HG03139 (cell line): ENCODE data around the gene DYNC1I2.
"Not testable (repeated sequence)": the region's sequence is repeated elsewhere in the genome, so short reads cannot be mapped to it uniquely, and the experiment has no call there.

ENCODE experiments used
- ATAC-seq: cut with Tn5 transposase; IDR thresholded peaks from one replicate; pipeline ENCODE4 v1.9.1; 2021; ENCODE audit not compliant: unreplicated experiment

Gene DYNC1I2

DNA sequence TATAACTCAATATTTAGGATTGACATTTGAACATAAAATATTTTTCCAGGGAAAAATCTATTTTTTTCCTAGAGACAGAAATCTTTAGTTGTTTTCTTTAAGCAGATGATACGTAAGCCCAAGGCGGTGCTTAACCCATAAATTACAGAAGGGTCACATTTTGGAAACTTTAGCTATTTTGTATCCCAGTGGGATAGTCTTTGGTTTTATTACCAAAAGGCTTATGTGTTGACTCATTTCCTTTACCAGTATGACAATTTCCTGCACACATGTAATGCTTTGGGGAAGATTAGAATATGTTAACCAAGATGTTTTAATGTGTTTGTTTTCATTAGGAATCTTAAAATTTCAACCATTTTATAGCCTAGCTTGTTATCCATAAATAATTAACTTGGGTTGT lies 24.8 kb downstream of the DYNC1I2 start:
- ATAC-seq, result no peak

DNA sequence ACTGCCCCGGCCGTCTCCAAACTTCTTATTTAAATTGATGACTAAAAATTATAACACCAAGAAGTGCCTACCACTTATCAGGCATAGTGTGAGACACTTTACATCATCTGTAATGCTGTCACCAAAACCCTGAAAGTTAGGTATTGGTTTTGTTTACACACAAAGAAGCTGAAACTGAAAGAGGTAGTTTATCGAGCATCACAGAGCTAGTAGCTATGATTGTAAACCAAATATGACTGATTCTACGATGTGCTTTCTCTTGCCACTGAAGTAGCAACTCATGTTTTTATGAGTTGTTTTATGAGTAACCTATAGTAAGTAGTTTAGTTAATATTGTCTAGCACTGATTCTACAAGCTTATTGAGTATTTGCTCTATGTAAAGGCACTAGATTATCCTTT lies 31.5 kb downstream of the DYNC1I2 start:
- ATAC-seq, result no peak

DNA sequence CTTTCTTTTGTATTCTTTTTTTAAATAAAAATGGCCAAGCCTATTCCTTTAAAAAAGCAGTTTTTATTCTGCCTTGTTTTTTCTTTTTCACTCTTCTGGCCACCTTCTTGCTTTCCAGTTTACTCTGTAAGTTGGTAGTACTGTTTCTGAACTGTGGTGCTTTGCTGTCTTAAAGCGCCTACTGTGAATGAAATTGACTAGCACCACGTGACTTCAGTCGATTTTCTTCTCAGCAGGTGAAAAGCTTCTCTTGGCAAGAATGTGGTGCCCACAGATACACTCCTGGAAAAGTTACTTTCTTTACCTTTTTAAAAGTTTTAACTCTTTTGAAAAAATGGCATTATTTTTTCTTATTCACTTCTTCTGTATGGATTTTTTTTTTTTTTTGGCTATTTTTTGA lies 32.4 kb downstream of the DYNC1I2 start:
- no peak for ATAC-seq

DNA sequence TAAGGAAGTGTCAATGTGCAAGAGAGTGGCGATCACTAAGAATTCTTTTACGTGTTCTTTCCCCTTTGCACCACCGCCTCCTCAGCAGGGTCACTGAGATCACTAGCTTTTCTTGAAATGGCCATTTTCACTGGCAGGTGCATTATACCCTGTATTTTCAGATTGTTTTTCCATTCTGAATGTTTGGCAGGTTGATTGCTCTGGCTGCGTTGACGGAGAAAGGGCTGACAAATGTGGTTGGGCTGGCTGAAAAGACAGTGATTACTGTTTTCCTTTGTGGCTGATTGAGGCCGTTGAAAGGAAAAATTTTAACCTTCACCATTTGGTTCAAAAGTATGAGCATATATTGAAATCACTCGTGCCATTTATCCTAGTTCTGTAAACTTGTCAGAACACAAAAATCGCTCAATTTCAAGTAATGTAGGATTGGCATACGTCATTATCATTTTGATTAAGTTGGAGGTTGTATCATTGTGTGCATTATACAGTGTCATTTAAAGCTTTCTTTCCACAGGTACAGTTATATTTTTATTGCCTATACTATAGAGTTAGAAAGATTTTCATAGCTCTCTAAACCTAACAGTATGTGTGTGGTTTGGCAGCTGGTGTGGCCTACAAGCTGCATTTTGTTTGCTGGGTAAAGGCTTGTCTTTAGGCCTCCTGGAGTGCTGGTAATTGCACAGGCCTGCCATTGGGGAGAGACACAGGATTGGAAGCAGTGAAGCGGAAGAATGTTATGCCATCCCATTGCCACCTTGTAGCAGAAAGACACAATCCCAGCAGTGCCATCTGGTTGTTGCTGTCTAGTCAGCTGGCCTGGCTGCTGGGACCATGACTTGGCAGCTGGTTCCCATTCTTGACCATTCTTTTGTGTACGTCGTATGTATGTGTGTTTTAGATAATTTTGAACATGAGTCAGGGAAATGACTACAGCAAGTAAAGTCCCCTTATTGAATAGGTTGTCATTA lies 36.7 kb downstream of the DYNC1I2 start:
- no peak for ATAC-seq

DNA sequence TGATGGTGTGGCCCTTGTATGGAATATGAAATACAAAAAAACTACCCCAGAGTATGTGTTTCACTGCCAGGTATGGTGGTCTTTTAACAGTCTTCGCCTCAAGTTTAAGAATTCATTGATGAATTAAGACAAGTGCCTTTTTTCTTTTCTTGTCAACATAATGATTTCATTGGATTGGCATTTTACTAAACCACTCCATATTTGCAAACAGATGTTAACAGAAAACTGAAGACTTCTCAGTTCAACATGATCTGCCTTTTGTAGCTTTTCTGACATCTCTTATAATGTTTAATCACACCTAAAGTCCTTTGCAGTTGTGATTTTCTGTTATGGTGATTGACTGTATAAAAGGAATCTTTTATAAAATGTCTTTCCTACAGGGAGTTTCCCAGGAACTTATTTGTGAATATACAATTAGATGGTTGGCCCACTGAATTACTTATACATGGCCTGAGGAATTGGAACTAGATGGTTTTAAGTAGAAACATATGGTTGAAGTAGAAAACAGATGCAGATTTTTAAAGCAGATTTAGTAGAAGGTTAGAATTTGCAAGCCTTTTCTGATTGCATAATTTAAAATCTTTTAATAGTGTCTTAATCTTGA lies 39.7 kb downstream of the DYNC1I2 start:
- ATAC-seq, result no peak

DNA sequence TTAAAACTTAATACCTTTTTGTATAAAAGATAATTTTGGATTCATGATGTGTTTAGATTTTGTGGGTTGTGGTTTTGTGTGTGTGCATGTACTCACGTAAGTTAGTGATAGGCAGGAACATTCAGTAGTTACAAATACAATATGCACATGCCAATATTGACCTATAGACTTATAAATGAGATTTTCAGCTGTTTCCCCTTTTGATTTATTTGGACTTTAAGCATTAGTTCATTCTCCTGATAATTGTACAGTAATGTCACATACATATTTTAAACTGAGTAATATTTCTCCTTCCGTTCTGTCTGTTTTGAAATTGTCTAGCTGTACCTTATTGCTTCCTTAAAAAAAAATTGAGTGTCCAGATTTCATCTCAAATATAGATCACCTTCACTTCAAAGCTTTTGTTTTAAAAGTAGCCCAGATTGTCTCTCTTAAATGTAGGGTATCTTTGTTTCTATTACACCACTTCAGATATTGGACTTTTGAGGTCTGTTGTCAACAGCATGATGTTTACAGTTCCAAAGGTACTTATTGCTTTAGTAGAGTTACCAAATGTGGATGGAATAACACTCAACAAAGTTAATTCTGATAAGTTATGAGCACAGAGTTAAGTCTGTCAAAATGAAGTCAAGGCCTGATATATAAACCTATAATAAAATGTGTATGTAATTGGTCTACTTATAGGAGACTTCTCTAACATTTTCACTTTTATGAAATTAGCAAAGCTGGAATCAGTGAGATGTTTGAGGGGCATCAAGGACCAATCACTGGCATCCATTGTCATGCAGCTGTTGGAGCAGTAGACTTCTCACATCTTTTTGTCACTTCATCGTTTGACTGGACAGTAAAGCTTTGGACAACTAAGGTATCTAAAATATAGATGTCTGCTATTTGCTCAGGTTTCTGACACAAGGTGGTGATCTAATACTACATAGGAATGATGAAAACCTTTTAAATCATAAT lies 42.0 kb downstream of the DYNC1I2 start:
- ATAC-seq, result no peak

DNA sequence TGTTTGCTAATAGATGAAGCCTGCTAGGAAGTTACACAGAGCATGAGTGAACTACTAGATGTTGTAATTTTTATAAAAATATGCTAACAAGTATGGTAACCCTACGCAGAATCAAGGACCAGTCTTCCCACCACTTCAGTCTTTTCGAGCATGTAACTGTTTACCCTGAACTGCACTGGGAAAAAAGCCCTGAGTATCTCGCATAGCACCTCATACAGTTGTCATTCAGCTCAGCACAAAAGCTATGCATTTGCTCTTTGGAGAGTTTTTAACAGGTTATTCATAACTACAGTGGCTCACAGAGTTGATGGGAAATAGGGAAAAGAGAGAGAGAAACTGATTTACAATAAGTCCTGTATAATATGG lies 42.7 kb downstream of the DYNC1I2 start:
- ATAC-seq, result no peak

DNA sequence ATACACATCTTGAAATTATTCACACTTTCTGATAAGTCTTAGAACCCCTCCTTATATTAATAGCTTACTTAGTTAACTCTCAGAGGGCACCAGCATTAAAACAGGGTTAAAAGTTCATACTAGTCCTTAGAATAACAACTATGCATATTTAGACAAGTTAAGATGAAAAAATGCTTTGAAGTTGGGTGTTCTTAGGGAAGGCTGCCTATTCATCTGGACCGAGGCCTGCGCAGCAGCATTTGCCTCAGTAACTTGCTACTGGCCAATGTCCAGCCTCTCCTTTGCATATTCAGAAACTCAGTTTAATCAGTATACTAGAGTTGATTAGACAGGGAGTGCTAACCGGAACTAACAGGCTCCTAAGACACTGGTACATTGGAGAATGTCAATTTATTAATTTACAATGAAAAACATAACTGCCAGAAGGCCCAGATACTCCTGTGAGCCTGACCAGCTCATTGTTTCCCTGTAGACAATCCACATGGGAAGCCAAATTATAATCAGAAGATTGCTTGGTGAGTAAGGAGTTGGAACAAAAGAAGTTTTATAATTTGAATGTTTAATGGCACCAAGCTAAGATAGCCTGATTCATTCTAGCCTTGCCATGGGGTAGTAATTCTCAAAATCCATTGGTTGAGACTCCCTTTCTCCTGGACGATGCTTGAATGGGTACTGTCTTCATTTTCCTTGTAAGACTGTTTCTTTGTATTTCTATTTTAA lies 48.9 kb downstream of the DYNC1I2 start:
- no peak for ATAC-seq

DNA sequence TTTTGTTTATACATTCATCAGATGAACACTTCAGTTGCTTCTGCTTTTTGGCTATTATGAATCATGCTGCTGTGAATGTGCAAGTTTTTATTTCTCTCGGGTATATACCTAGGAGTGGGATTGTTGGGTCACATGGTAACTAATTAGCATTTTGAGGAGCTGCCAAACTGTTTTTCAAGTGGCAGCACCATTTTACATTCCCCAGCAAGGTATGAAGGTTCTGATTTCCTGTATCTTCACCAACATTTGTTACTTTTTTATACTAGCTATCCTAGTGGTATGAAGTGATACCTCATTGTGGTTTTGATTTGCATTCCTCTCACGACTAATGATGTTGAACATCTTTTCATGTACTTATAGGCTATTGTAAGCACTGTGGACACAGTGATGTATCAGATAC lies 53.9 kb downstream of the DYNC1I2 start:
- ATAC-seq, result no peak

DNA sequence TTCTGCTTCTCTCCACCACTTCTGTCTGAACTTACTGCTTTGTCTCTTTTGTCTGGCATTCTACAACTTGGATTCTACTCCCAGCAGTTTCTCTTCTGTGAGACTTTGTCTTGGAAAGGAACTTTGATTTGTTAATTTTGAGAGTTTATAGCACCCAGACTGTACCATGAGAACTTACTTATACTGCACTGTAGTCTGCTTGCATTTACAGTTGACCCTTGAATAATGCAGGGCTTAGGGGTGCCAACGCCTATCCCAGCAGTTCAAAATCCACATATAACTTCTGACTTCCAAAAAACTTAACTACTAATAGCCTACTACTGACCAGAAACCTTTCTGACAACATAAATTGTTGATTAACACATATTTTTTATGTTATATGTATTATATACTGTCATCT lies 55.5 kb downstream of the DYNC1I2 start:
- no peak for ATAC-seq

DNA sequence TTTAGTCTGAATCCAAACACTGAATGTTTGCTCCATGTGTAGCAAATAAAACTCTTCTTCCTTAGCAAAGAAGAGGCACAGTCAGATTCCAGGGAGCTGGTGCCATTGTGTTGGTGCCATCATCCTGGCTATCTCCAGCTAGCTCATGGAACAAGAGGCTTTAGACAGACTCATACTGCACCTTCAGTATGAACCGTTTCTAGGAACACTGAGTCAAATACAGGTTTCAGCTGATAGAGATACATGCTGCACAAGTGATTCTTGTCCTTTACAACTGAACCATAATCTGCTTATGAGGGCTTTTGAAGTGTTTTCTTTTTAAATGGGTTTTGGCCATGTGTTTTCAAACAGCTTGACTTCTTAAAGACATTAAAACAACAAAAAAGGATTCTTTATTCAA lies 57.9 kb downstream of the DYNC1I2 start:
- no peak for ATAC-seq

DNA sequence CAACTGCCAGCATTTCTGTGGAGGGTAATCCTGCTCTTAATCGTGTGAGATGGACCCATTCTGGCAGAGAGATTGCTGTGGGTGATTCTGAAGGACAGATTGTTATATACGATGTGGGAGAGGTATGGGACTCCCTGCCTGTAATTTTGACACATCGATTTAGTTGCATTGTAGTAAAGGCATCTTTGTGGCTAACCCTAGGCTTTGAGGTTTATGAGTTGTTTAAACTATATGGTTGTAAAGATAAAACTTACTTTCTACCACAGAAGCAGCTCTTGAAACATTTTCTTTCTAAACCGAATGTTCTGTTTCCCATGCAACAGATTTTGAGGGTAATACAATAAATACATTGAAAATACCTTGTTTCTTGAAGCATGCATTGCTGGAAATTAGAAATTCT lies 58.5 kb downstream of the DYNC1I2 start:
- no peak for ATAC-seq

DNA sequence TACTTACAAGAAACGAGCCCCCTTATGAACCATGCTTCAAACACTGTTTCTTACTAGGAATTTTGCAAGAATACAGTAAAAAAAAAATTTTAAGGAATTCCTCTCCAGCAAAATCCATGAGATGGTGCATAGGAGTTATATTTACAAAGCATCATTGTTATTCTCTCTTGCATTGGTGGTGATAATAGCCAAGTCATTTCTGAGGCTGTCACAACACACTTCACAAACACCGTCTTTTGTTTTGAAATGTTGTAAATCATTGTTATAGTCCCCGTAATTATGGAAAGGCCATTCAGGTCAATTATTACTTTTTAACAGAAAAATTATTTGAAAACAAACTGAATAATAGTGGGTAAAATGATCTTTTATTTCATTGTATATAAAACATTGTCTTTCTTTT lies 60.1 kb downstream of the DYNC1I2 start:
- ATAC-seq, result no peak

DNA sequence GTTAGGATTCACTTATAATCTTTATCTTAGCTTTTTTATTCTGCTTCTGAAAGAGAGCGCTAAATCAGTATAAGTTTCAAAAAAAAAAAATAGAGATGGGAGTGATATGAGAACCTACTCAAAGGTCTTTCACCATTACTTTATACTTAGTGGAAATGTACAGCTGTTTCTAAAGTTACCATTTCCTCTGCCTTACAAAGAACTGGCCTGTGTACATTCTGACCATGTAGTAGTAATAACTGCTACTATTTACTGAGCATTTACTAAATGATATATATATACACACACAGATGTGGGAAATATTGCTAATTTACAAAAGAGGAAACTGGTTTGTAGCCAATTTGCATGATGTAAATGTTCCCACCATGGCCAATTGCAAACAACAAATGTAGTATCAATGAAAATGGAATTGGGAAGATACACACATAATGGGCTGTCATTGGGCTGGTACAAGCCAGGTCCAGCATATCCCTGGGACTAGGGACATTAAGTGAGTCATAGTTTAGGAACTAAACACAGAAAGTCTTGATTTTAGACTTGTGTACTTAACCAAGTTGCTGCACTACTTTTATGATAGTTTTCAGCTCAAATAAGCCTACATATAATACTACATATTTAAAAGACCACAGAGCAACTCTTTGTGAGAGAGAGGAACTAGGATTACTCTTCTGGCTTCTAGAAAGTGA lies 67.1 kb downstream of the DYNC1I2 start:
- no peak for ATAC-seq

DNA sequence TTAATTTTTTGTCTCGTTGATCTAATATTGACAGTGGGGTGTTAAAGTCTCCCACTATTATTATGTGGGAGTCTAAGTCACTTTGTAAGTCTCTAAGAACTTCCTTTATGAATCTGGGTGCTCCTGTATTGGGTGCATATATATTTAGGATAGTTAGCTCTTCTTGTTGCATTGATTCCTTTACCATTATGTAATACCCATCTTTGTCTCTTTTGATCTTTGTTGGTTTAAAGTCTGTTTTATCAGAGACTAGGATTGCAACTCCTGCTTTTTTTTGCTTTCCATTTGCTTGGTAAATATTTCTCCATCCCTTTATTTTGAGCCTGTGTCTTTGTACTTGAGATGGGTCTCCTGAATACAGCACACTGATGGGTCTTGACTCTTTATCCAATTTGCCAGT lies 71.5 kb downstream of the DYNC1I2 start:
- ATAC-seq, result not testable (repeated sequence)

DNA sequence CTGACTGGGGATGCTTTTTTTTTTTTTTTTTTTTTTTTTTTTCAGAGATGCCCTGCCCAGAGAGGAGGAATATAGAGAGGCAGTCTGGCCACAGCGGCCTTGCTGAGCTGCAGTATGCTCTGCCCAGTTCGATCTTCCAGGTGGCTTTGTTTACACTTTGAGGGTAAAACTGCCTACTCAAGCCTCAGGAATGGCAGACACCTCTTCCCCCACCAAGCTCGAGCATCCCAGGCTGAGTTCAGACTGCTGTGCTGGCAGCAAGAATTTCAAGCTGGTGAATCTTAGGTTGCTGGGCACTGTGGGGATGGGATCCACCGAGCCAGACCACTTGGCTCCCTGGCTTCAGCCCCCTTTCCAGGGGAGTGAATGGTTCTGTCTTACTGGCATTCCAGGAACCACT lies 73.9 kb downstream of the DYNC1I2 start:
- not testable (repeated sequence) for ATAC-seq

DNA sequence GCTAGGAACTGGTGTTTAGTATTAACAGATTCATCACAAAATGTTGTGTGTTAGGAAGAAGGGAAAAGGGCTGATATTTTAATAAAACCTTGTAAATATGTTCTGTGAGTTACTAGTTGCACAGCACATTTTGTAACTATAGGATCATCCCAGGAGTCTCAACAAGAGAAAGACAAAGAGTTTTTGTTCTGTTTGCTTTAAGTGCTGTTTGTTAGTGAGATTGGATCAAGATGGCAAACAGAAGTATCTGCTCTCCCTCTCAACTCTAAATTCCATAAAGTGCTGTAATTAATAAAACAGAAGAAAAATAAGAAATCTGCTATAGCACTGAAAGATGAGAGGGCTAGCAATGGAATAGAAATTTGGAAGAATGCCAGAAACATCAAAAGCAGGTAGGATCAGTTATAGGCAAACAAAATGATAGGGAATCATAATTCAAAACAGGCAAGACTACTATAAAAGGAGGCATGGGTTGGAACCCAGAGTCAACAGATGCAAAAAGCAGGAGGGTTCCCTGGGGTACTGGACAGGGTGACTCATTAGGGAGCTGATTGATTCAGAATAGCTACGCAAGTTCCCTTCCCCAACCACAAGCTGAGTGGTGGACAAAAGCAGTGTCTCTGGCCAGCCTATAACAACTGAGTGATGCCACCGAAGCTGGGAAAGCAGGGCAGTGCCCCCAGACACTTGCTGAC lies 75.8 kb downstream of the DYNC1I2 start:
- ATAC-seq, result no peak

DNA sequence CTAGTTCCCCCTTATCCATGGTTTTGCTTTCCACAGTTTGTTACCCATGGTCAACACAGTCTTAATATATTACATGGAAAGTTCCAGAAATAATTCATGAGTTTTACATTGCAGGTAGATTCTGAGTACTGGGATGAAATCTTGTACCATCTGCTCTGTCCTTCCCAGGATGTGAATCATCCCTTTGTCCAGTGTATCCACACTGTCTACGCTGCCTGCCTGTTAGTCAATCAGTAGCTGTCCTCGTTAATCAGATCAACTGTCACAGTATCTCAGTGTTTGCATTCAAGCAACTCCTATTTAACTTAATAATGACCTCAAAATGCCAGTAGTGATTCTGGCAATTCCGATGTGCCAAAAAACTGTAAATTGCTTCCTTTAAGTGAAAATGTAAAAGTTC lies 76.3 kb downstream of the DYNC1I2 start:
- ATAC-seq, result no peak

DNA sequence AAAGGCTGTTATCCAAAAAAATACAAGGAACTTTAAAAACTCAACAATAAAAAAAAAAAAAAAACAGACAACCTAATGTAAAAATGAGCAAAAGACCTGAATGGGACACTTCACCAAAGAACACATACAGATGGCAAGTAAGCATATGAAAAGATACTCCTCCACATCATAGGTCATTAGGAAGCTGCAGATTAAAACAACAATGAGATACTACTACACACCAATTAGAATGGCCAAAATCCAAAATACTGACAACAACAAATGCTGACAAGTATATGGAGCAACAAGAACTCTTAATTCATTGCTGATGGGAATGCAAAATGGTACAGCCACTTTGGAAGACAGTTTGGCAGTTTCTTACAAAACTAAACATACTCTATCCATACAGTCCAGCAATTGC lies 84.2 kb downstream of the DYNC1I2 start:
- no peak for ATAC-seq

DNA sequence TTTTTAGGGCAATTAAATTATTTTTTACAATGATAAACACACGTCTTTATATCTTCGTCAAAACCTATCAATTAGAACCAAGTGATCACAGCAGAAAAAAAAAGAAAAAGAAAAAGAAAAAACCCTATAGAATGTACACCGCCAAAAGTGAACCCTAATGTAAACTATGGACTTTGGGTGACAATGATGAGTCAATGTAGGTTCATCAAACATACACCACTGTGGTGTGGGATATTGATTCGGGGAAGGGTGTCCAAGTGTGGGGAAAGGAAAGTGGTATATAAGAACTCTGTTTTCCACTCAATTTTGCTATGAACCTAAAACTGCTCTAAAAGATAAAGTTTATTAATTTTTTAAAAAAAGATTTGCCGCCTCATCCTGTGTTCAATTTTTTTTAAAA lies 85.1 kb downstream of the DYNC1I2 start:
- ATAC-seq, result no peak
